K562 (cell line): ENCODE measurements around the gene CABLES1. TPM values are rescaled to one million over a fixed set of nuclear protein-coding genes. Genes with fewer than 3 reads are reported as not detected.

ENCODE experiments used
- ATAC-seq: fragments of 200-7000 bp; cut with Tn5 transposase; 3 replicates; pipeline ENCODE4 v1.9.1; 2020; ENCODE audit warnings: moderate library complexity
- BruUV-seq: library from RNA; stranded (reverse); fragments of 400-500 nt; replicated peaks from 2 replicates; lab custom pipeline; 2021; lab: Mats Ljungman, UMichigan
- CTCF ChIA-PET: fragments of 300-600 bp; formaldehyde crosslinking; extraction: SDS; loops from one replicate; lab custom pipeline; 2021; ENCODE audit warnings: low intra/inter-chr PET ratio; lab: Yijun Ruan, JAX
- POLR2A ChIA-PET: fragments of 300-600, 350-650 bp; sonication (Branson Sonifier 250); formaldehyde crosslinking; extraction: SDS; loops from one replicate; lab custom pipeline; 2021; ENCODE audit warnings: antibody characterized with exemption, inconsistent platforms; lab: Yijun Ruan, JAX
- DNase-seq, 4 experiments: peaks; one replicate each; pipeline versions ENCODE4 v3.0.0 to v3.0.0-alpha.2; 2011 to 2018; ENCODE audit warnings: low spot score in 3 of 4, mixed read lengths in 3 of 4; ENCODE audit errors: extremely low read depth in 1 of 4
- FAIRE-seq: peaks from 2 replicates; lab custom pipeline; 2011; peaks lifted over from hg19 to GRCh38; lab: Jason Lieb, UNC
- H2AFZ ChIP-seq: 2 replicates; pipeline ENCODE4 v1.6.0; 2011; ENCODE audit warnings: low read depth, low read length, control low read depth, inconsistent platforms
- H3K27ac ChIP-seq: fragments of 200-600 bp; 3 replicates; pipeline ENCODE4 v1.8.0; 2011; ENCODE audit warnings: low read depth, mild to moderate bottlenecking, control low read depth, inconsistent platforms, low read length, moderate library complexity, mixed read lengths; ENCODE audit errors: extremely low read depth
- H3K27me3 ChIP-seq, 2 experiments: fragments of 300-600 bp in 1 of 2; 2 replicates in 1 of 2; 3 replicates in 1 of 2; pipeline versions ENCODE4 v1.6.0 to v1.8.0; 2011; ENCODE audit warnings: inconsistent platforms in 2 of 2, low read length in 2 of 2, mild to moderate bottlenecking in 1 of 2, mixed read lengths in 1 of 2, moderate library complexity in 1 of 2; ENCODE audit not compliant: control insufficient read depth in 2 of 2, insufficient read depth in 2 of 2
- H3K36me3 ChIP-seq: fragments of 300-600 bp; 3 replicates; pipeline ENCODE4 v1.8.0; 2011; ENCODE audit warnings: mild to moderate bottlenecking, low read length, inconsistent platforms; ENCODE audit not compliant: control insufficient read depth, insufficient read depth
- H3K4me1 ChIP-seq, 2 experiments: fragments of 200-600 bp in 1 of 2; replicated peaks in 1 of 2; 2 replicates in 1 of 2; 3 replicates in 1 of 2; pipeline versions ENCODE4 v1.5.1 to v1.8.0; 2011; ENCODE audit warnings: inconsistent platforms in 2 of 2, low read length in 2 of 2, mild to moderate bottlenecking in 1 of 2, mixed read lengths in 1 of 2, moderate library complexity in 1 of 2; ENCODE audit not compliant: control insufficient read depth in 2 of 2, insufficient read depth in 2 of 2
- H3K4me2 ChIP-seq: 2 replicates; pipeline ENCODE4 v1.6.1; 2011; ENCODE audit warnings: low read length, control low read depth, inconsistent platforms, mixed read lengths; ENCODE audit not compliant: insufficient read depth
- H3K4me3 ChIP-seq: fragments of 200-600 bp; sonication (generic), shearing (Covaris generic); 2 replicates; pipeline ENCODE4 v1.5.1; 2016; ENCODE audit warnings: control low read depth, inconsistent platforms
- H3K79me2 ChIP-seq: fragments of 200-600 bp; 3 replicates; pipeline ENCODE4 v1.8.0; 2011; ENCODE audit warnings: low read length, inconsistent platforms; ENCODE audit not compliant: control insufficient read depth, insufficient read depth
- H3K9ac ChIP-seq, 2 experiments: 2 replicates each; pipeline versions ENCODE4 v1.6.0 to v1.6.1; 2011; ENCODE audit warnings: low read depth in 2 of 2, low read length in 2 of 2, control low read depth in 1 of 2, inconsistent platforms in 1 of 2, mild to moderate bottlenecking in 1 of 2, mixed read lengths in 1 of 2; ENCODE audit not compliant: insufficient read depth in 1 of 2
- H3K9me1 ChIP-seq: one replicate; pipeline ENCODE4 v1.6.0; 2011; ENCODE audit warnings: inconsistent platforms, mild to moderate bottlenecking, low read length, moderate library complexity; ENCODE audit not compliant: control insufficient read depth, insufficient read depth
- H3K9me3 ChIP-seq: replicated peaks from 2 replicates; pipeline ENCODE4 v1.5.1; 2011; ENCODE audit warnings: low read depth, low read length, inconsistent platforms; ENCODE audit not compliant: control insufficient read depth, insufficient read depth
- H4K20me1 ChIP-seq: replicated peaks from 2 replicates; pipeline ENCODE4 v1.6.1; 2011; ENCODE audit warnings: low read length, inconsistent platforms, mixed read lengths; ENCODE audit not compliant: control insufficient read depth, insufficient read depth
- BHLHE40 ChIP-seq: IDR thresholded peaks from 2 replicates; pipeline ENCODE4 v1.6.1; 2011; ENCODE audit warnings: low read length, improper control_type of control experiment
- CXXC5 ChIP-seq: fragments of 250-450 bp; sonication (Bioruptor Pico); IDR thresholded peaks from 2 replicates; pipeline ENCODE4 v1.8.0; 2022; ENCODE audit warnings: inconsistent platforms, mild to moderate bottlenecking, moderate library complexity
- FOXK2 ChIP-seq, 2 experiments: fragments of 450-650 bp; IDR thresholded peaks in 1 of 2; conservative IDR thresholded peaks in 1 of 2; 2 replicates each; pipeline ENCODE4 v1.6.1; 2016; ENCODE audit warnings: low read depth in 2 of 2, mild to moderate bottlenecking in 1 of 2
- HDAC3 ChIP-seq: fragments of 450-650 bp; IDR thresholded peaks from 2 replicates; pipeline ENCODE4 v1.6.1; 2018; ENCODE audit warnings: borderline replicate concordance, mild to moderate bottlenecking, moderate library complexity; ENCODE audit not compliant: partially characterized antibody
- HOXB6 ChIP-seq: fragments of 250-450 bp; sonication (Bioruptor Pico); IDR thresholded peaks from 2 replicates; pipeline ENCODE4 v1.5.1; 2022; ENCODE audit warnings: mild to moderate bottlenecking, borderline replicate concordance
- MAZ ChIP-seq, 2 experiments: fragments of 450-650 bp in 1 of 2; sonication (generic) in 1 of 2; formaldehyde crosslinking; IDR thresholded peaks in 1 of 2; conservative IDR thresholded peaks in 1 of 2; 2 replicates each; pipeline versions ENCODE4 v1.4.0 to v1.5.0; 2020; ENCODE audit warnings: mild to moderate bottlenecking in 1 of 2, missing genetic modification reagents in 1 of 2
- MEIS2 ChIP-seq: fragments of 450-650 bp; IDR thresholded peaks from 2 replicates; pipeline ENCODE4 v1.6.1; 2014; ENCODE audit warnings: mild to moderate bottlenecking; ENCODE audit not compliant: partially characterized antibody
- POU5F1 ChIP-seq: fragments of 150-350 bp; IDR thresholded peaks from 2 replicates; pipeline ENCODE4 v1.6.1; 2014; ENCODE audit warnings: borderline replicate concordance, low read length, low read depth, mild to moderate bottlenecking; ENCODE audit not compliant: partially characterized antibody
- SIN3A ChIP-seq, 2 experiments: fragments of 150-350 bp in 1 of 2; IDR thresholded peaks; 2 replicates each; pipeline ENCODE4 v1.6.1; 2011 to 2016; ENCODE audit warnings: borderline replicate concordance in 2 of 2, low read depth in 2 of 2, low read length in 2 of 2, mild to moderate bottlenecking in 2 of 2, moderate library complexity in 2 of 2; ENCODE audit not compliant: control insufficient read depth in 1 of 2
- SMAD2 ChIP-seq: fragments of 150-350 bp; IDR thresholded peaks from 2 replicates; pipeline ENCODE4 v1.6.1; 2014; ENCODE audit warnings: low read depth, mild to moderate bottlenecking, low read length
- ZBTB11 ChIP-seq, 3 experiments: fragments of 200-800 bp in 1 of 3; fragments of 250-450 bp in 1 of 3; fragments of 450-650 bp in 1 of 3; sonication (Bioruptor Pico) in 1 of 3; sonication (Bioruptor generic) in 1 of 3; formaldehyde crosslinking in 1 of 3; IDR thresholded peaks; 2 replicates each; pipeline versions ENCODE4 v1.6.1 to v1.8.0; 2016 to 2022; ENCODE audit warnings: mild to moderate bottlenecking in 2 of 3, missing genetic modification characterization in 2 of 3, missing compliant biosample characterization in 1 of 3, moderate library complexity in 1 of 3
- ZSCAN32 ChIP-seq: fragments of 450-650 bp; formaldehyde crosslinking; IDR thresholded peaks from 2 replicates; pipeline ENCODE4 v1.4.0; 2020; ENCODE audit warnings: mild to moderate bottlenecking, moderate library complexity
- WGBS: fragments of 100-300 bp; shearing (Covaris generic); methylation state at CpG from one replicate; pipeline ENCODE4 v1.1.6; 2016; ENCODE audit warnings: low coverage, mixed read lengths; ENCODE audit not compliant: insufficient coverage; ENCODE audit errors: missing lambda C conversion rate; 5-methylcytosine and 5-hydroxymethylcytosine counted together
- in situ Hi-C: fragments of 300-500 bp; cut with MboI; formaldehyde crosslinking; loops from 4 replicates; pipeline ENCODE4 v1.15.0; 2018; ENCODE audit warnings: inconsistent platforms, mixed read lengths
- intact Hi-C: fragments of 100-400 bp; cut with micrococcal nuclease; formaldehyde crosslinking; loops from 2 replicates; pipeline ENCODE4 v1.14.2; 2022
- polyA plus RNA-seq, 8 experiments: library from polyadenylated mRNA; depleted of rRNA in 4 of 8; stranded (reverse) in 5 of 8; unstranded in 3 of 8; fragments of >200 nt; fragmentation: Nextera tagmentation in 2 of 8; fragmentation: Illumina TruSeq in 1 of 8; extraction: Ambion mirVana in 2 of 8; extraction: Trizol in 1 of 8; gene quantifications; 2 replicates each; pipeline versions ENCODE4 v1.2.1 to v1.2.3, GENCODE V29; 2011 to 2014; ENCODE audit warnings: inconsistent platforms in 1 of 8, missing spikeins in 1 of 8
- total RNA-seq, 7 experiments: library from RNA; depleted of rRNA in 6 of 7; stranded (reverse); fragments of >200 nt in 6 of 7; fragmentation: Illumina TruSeq in 2 of 7; extraction: Trizol in 2 of 7; gene quantifications; 2 replicates each; pipeline versions ENCODE4 v1.2.1 to v1.2.3, GENCODE V29; 2011 to 2021; ENCODE audit warnings: low replicate concordance in 1 of 7
- TF ChIP-seq, protein P1 (sequence below), 2 experiments: IDR thresholded peaks; 2 replicates each; pipeline ENCODE4 v1.6.1; 2011; ENCODE audit warnings: borderline replicate concordance in 1 of 2, control low read depth in 1 of 2, low read depth in 1 of 2, low read length in 1 of 2, mild to moderate bottlenecking in 1 of 2, mixed read lengths in 1 of 2, moderate library complexity in 1 of 2; ENCODE audit not compliant: insufficient read depth in 1 of 2, insufficient read length in 1 of 2, poor library complexity in 1 of 2, severe bottlenecking in 1 of 2; ENCODE audit errors: extremely low read depth in 1 of 2
- TF ChIP-seq, protein P2 (sequence below): IDR thresholded peaks from 2 replicates; pipeline ENCODE4 v1.6.1; 2014; ENCODE audit warnings: antibody characterized with exemption

Gene CABLES1
- total and polyA plus RNA-seq, 9 of the 15 experiments (the other 6 are each of a cell fraction or from before 2014, with no cell fraction given) = 0.04 to 0.10 (median 0.06) TPM; not detected in 3

DNA sequence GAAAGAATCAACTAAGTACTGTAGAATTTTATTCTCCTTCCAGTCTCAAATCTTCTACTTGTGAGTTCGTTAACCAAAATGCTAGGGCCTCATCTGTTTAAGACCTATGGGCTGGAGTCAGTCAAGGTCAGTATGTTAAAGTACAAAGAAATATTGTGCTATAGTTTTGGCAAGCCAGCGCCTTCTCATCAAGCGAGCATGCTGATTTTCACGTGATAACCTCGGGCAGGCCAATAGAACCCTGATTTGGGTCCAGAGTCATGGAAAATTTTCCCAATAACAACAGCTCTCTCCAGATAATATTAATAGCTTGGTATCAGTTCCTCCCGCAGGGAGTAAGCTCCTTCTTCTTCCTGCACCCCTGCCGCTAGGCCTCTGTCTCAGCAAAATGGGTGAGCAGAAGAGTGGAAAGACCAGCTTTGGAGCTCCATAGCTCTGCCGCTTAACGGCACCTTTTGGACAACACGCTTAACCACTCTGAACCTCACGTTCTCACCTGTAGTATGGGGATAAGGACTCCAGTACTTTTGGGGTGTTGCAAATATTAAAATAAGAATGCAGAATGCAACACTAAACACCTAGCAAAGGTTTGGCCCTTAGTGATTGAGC lies 11.7 kb downstream of the CABLES1 start:
- no peaks in the 10 kb centered on the region for H3K36me3 ChIP-seq
- peaks cover 24 to 51% of the 10 kb centered on the region in 2 experiments for H3K27me3 ChIP-seq
- no peak overlapping the region for H3K4me3 ChIP-seq
- H3K27ac ChIP-seq = no peak overlapping the region
- no peak overlapping the region for H3K4me2 ChIP-seq
- no peak for DNase-seq
- no peak overlapping the region for H2AFZ ChIP-seq
- peaks cover 3% of the 10 kb centered on the region for H3K9me1 ChIP-seq
- in situ Hi-C loops (no loop called here), intact Hi-C loops (no loop called here)
- peaks cover 7 to 11% of the 10 kb centered on the region in 2 experiments; a peak in 4 of 5 replicates for H3K4me1 ChIP-seq
- FAIRE-seq = no peak
- ChIA-PET CTCF (interaction anchor here (0.6 kb wide), 1 partner anchor 9 kb away, joined by 3 read pairs; no protein-coding TSS in a partner anchor), POLR2A (interaction anchor here (0.6 to 0.8 kb wide), 3 partner anchors 78 to 440 kb away, joined by 3 read pairs; no protein-coding TSS in a partner anchor)
- H4K20me1 ChIP-seq = 0 out of 2 replicates have a peak, but pooled peaks cover 7% of the 10 kb centered on the region
- no peak overlapping the region for H3K9ac ChIP-seq
- ATAC-seq = no peak
- BruUV-seq = no TSS peak
- 24% methylated on average over 11 of the region's 11 CpGs for WGBS
- no peaks in the 10 kb centered on the region; the same call in 1 of the 2 replicates for H3K9me3 ChIP-seq
- no peaks in the 10 kb centered on the region for H3K79me2 ChIP-seq
- TF ChIP-seq SMAD2 (no peak), FOXK2 (conservative IDR thresholded peaks at IDR 0.05 in 1 of 2, IDR thresholded peaks at IDR 0.05 in 1 of 2; ENCODE audit: low read depth in 2 of 2) (no peak), SIN3A (IDR thresholded peaks at IDR 0.05; ENCODE audit: borderline replicate concordance in 2 of 2, control insufficient read depth in 1 of 2, low read depth in 2 of 2, low read length in 2 of 2) (no peak), HDAC3 (no peak), ZSCAN32 (no peak), POU5F1 (no peak), ZBTB11 (CRISPR knock-in tag; IDR thresholded peaks at IDR 0.05) (no peak), MEIS2 (no peak), HOXB6 (CRISPR knock-in tag) (no peak), MAZ (CRISPR knock-in tag; conservative IDR thresholded peaks at IDR 0.05 in 1 of 2, IDR thresholded peaks at IDR 0.05 in 1 of 2) (no peak), CXXC5 (CRISPR knock-in tag) (no peak), BHLHE40 (no peak)
- TF ChIP-seq, protein P1, sequence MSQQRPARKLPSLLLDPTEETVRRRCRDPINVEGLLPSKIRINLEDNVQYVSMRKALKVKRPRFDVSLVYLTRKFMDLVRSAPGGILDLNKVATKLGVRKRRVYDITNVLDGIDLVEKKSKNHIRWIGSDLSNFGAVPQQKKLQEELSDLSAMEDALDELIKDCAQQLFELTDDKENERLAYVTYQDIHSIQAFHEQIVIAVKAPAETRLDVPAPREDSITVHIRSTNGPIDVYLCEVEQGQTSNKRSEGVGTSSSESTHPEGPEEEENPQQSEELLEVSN (IDR thresholded peaks at IDR 0.05; ENCODE audit: borderline replicate concordance in 1 of 2, extremely low read depth in 1 of 2, insufficient read depth in 1 of 2, insufficient read length in 1 of 2, low read depth in 1 of 2, low read length in 1 of 2, poor library complexity in 1 of 2, severe bottlenecking in 1 of 2) = no peak
- TF ChIP-seq, protein P2, sequence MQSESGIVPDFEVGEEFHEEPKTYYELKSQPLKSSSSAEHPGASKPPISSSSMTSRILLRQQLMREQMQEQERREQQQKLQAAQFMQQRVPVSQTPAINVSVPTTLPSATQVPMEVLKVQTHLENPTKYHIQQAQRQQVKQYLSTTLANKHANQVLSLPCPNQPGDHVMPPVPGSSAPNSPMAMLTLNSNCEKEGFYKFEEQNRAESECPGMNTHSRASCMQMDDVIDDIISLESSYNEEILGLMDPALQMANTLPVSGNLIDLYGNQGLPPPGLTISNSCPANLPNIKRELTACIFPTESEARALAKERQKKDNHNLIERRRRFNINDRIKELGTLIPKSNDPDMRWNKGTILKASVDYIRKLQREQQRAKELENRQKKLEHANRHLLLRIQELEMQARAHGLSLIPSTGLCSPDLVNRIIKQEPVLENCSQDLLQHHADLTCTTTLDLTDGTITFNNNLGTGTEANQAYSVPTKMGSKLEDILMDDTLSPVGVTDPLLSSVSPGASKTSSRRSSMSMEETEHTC = no peak
